ENCODE measurements around the gene IFNA6.

Gene IFNA6

GRCh38 chr9:21314152-21314551, 36.5 kb downstream of the IFNA6 start:
- peaks cover 19% of the 10 kb centered on the region for H3K27me3 Mint-ChIP-seq (ENCODE audit: low read depth, poor library complexity)
- no peaks in the 10 kb centered on the region for H3K4me1 Mint-ChIP-seq
- H3K27ac Mint-ChIP-seq, result no peak overlapping the region
- no peak for DNase-seq
- H3K9me3 Mint-ChIP-seq, result peaks cover 11% of the 10 kb centered on the region
- no peak for TF ChIP-seq CTCF (IDR thresholded peaks at IDR 0.05)
- no peak overlapping the region for H3K4me3 Mint-ChIP-seq
- no peaks in the 10 kb centered on the region for H3K36me3 Mint-ChIP-seq (ENCODE audit: low read depth)

GRCh38 chr9:21311889-21312288, 38.8 kb downstream of the IFNA6 start:
- Mint-ChIP-seq H3K4me3 (no peak overlapping the region), H3K9me3 (peaks cover 11% of the 10 kb centered on the region), H3K27me3 (ENCODE audit: low read depth, poor library complexity) (peaks cover 22% of the 10 kb centered on the region)

DNA sequence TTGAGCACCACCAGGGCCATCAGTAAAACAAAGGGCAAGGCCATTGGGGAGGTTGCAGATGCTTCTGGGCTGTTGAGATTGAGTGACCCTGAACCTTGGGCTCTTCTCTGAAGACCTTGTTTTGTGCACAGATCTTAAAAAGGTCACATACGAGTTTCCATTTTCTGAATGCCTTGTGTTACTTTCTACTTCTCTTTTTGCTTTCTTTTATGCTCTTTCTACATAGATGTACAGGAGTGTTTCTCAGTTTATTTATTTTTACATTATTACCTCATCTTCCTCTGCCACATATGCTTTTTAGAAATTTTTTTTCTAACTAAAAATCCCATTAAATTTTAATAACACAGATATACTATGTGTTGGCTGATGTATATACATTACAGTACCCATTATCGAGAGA, 45.5 kb downstream of the IFNA6 start, which contains the start of gene IFNA5:
IFNA5 (minus strand) TSS at position 101 of the 400 bp plus-strand sequence; CDS start at position 44, 57 bp downstream.
- Mint-ChIP-seq H3K27ac (no peak within 1 kb of the TSS), H3K27me3 (ENCODE audit: low read depth, poor library complexity) (peaks cover 35% of the 10 kb centered on the region), H3K4me3 (no peak within 1 kb of the TSS), H3K9me3 (peaks cover 2% of the 10 kb centered on the region), H3K4me1 (no peaks in the 10 kb centered on the region), H3K36me3 (ENCODE audit: low read depth) (no peaks in the 10 kb centered on the region)
- DNase-seq, result no peak
- TF ChIP-seq CTCF (IDR thresholded peaks at IDR 0.05), result no peak

More at GRCh38 chr9:21311889-21312288, 38.8 kb downstream of the IFNA6 start:
- no peak for TF ChIP-seq CTCF (IDR thresholded peaks at IDR 0.05)
- H3K27ac Mint-ChIP-seq, result no peak overlapping the region
- no peaks in the 10 kb centered on the region for H3K36me3 Mint-ChIP-seq (ENCODE audit: low read depth)
- H3K4me1 Mint-ChIP-seq, result no peaks in the 10 kb centered on the region
- DNase-seq, result no peak

Measured in nephron progenitor cell (in vitro differentiated cells).